Testis (tissue), 2 donors: ENCODE measurements around the gene MED9.

ENCODE experiments used
- CTCF ChIP-seq, 3 experiments: fragments of 450-650 bp in 2 of 3; fragments of 200-600 bp in 1 of 3; sonication (generic) in 1 of 3; IDR thresholded peaks; one replicate each; pipeline ENCODE4 v1.5.1; 2016 to 2019; ENCODE audit warnings: antibody characterized with exemption in 3 of 3, mild to moderate bottlenecking in 2 of 3, moderate library complexity in 1 of 3
- POLR2A ChIP-seq: fragments of 450-650 bp; IDR thresholded peaks from one replicate; pipeline ENCODE4 v1.6.1; 2017; ENCODE audit warnings: antibody characterized with exemption, mild to moderate bottlenecking, moderate library complexity

GRCh38 chr17:17497845-17498520 is 21.2 kb downstream of the MED9 start:
- TF ChIP-seq CTCF (IDR thresholded peaks at IDR 0.05) = no peak
- TF ChIP-seq POLR2A = no peak
